Measurements from ENCODE around the gene IL1R1. TPM values are rescaled to one million over a fixed set of nuclear protein-coding genes. Genes with fewer than 3 reads are reported as not detected.
A peak's percentile ranks its signal among the peaks of the same experiment; 100 is the strongest.

Gene IL1R1
- total RNA-seq, 1 donor from 2014 or later = 1.0 TPM

DNA sequence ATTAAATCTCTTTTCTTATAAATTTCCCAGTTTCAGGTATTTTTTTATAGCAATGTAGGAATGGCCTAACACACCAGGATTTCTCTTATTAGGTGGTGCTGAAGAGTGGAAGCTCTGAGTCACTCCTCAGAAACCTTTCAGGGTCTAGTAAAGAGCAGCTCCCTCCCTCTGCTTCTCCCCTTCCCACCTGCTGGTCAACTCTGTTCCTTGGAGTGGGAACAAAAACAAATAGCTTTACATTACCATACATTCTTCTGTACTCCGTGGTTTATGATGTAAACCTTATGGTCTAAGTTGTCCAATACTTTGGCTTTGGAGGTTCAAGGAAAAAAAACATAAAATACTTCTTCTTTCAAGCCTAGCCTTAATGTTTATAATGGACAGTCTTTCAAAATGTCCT, 2.7 kb upstream of the IL1R1 start:
- Mint-ChIP-seq H3K4me3 (ENCODE audit: unreplicated experiment) (no peak overlapping the region), H3K9me3 (ENCODE audit: unreplicated experiment) (peaks cover 4% of the 10 kb centered on the region), H3K27me3 (ENCODE audit: unreplicated experiment) (peaks cover 19% of the 10 kb centered on the region), H3K36me3 (ENCODE audit: low read depth, unreplicated experiment) (peaks cover 10% of the 10 kb centered on the region), H3K27ac (ENCODE audit: unreplicated experiment) (no peak overlapping the region), H3K4me1 (ENCODE audit: unreplicated experiment) (peaks cover 7% of the 10 kb centered on the region)
- DNase-seq (ENCODE audit: low spot score) = no peak
- TF ChIP-seq, protein P1, sequence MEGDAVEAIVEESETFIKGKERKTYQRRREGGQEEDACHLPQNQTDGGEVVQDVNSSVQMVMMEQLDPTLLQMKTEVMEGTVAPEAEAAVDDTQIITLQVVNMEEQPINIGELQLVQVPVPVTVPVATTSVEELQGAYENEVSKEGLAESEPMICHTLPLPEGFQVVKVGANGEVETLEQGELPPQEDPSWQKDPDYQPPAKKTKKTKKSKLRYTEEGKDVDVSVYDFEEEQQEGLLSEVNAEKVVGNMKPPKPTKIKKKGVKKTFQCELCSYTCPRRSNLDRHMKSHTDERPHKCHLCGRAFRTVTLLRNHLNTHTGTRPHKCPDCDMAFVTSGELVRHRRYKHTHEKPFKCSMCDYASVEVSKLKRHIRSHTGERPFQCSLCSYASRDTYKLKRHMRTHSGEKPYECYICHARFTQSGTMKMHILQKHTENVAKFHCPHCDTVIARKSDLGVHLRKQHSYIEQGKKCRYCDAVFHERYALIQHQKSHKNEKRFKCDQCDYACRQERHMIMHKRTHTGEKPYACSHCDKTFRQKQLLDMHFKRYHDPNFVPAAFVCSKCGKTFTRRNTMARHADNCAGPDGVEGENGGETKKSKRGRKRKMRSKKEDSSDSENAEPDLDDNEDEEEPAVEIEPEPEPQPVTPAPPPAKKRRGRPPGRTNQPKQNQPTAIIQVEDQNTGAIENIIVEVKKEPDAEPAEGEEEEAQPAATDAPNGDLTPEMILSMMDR (IDR thresholded peaks at IDR 0.05; ENCODE audit: unreplicated experiment) = no peak

DNA sequence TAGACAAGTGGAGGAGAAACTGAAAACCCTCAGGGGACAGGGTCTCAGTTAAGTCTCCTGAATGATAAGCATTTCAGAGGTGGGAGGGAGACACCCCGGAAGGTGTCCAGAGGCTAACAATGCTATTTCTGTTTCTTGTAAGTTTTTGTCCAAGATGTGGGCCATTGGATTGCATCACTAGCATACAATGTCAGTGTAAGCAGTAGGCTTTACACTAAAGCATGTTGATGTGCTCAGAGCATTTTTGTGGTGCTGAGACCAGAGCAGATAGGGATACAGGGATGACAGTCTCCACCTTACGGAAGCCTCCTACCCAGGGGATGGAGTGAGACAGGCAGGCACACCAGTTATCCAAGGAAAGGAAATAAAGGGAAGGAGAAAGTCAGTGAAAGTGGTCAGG, 2.2 kb upstream of the IL1R1 start:
- Mint-ChIP-seq H3K4me1 (ENCODE audit: unreplicated experiment) (peaks cover 7% of the 10 kb centered on the region), H3K27ac (ENCODE audit: unreplicated experiment) (no peak overlapping the region), H3K4me3 (ENCODE audit: unreplicated experiment) (no peak overlapping the region), H3K27me3 (ENCODE audit: unreplicated experiment) (peaks cover 19% of the 10 kb centered on the region), H3K36me3 (ENCODE audit: low read depth, unreplicated experiment) (peaks cover 13% of the 10 kb centered on the region), H3K9me3 (ENCODE audit: unreplicated experiment) (peaks cover 7% of the 10 kb centered on the region)
- DNase-seq (ENCODE audit: low spot score) = no peak
- TF ChIP-seq, protein P1 (IDR thresholded peaks at IDR 0.05; ENCODE audit: unreplicated experiment) = no peak

DNA sequence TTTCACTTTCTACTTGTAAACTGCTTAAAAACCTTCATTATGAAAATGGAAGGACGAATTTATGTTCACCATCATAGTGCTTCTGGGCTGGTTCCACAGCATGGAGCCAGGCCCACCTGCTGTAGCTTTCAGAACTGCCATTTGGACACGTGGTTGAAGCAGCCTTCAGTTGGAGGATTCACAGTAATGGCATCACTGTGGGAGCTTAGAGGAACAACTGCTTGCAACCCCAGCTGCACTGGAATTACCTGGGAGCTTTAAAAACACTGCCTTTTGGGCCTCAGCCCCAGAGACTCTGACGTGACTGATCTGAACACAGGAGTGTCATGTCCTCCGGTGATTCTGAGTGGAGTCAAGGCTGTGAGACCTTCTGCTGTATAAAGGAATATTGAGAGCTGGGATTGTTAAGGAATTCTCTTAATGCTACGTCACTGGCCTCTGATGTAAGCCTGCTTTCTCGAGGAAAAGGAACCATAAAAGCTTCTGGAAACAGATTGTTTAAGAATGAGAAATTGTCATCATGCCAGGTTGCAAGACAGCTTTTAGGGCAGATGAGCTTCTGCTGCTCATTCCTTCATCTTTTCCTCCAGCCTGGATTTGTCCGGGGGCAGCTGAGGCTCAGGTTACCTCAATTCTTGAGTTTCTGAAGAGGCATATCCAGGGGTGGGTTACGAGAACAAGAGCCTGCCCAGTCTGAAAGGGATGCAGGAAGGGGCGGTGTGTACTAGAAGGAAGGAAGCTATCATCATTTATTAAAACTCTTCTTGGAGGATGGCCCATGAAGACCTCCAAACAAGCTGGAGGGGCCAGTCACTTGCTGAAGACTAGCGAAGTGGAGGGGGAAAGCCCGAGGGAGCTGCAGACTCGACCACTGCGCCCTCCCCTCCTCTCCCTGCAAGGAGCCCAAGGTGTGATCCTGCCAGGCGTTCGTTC, 1.3 kb upstream of the IL1R1 start:
- Mint-ChIP-seq H3K9me3 (ENCODE audit: unreplicated experiment) (peaks cover 11% of the 10 kb centered on the region), H3K27me3 (ENCODE audit: unreplicated experiment) (peaks cover 19% of the 10 kb centered on the region), H3K27ac (ENCODE audit: unreplicated experiment) (no peak overlapping the region), H3K36me3 (ENCODE audit: low read depth, unreplicated experiment) (peaks cover 14% of the 10 kb centered on the region), H3K4me1 (ENCODE audit: unreplicated experiment) (peaks cover 7% of the 10 kb centered on the region), H3K4me3 (ENCODE audit: unreplicated experiment) (peak overlapping the region; percentile 80)
- no peak for DNase-seq (ENCODE audit: low spot score)
- TF ChIP-seq, protein P1 (IDR thresholded peaks at IDR 0.05; ENCODE audit: unreplicated experiment) = no peak

DNA sequence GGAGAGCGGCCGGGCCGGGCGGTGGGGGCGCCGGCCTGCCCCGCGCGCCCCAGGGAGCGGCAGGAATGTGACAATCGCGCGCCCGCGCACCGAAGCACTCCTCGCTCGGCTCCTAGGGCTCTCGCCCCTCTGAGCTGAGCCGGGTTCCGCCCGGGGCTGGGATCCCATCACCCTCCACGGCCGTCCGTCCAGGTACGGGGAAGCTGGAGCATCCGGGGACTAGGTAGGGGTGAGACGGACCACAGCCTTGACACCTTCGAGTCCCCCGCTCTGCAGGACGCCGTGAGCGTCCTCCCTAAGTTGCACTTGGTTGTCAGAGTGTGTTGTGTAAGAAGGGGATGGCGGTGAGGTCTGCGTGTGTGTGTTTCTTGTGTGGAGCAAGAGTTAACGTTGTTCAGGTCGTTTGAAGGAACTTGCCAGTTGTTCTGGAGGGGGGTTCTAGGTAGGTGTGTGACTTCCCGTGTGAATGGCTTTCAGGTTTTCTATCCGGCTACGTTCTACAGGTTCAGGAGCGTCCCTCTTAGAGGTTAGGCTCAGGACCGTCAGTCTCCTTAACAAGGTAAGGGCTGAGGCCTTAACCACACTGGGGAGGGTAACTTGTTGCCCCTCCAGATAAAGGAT, 393 bp downstream of the IL1R1 start:
- TF ChIP-seq, protein P1 (IDR thresholded peaks at IDR 0.05; ENCODE audit: unreplicated experiment) = no peak
- DNase-seq (ENCODE audit: low spot score) = no peak
- peaks cover 18% of the 10 kb centered on the region for H3K36me3 Mint-ChIP-seq (ENCODE audit: low read depth, unreplicated experiment)
- H3K4me3 Mint-ChIP-seq (ENCODE audit: unreplicated experiment) = peak overlapping the region; percentile 85
- H3K9me3 Mint-ChIP-seq (ENCODE audit: unreplicated experiment) = peaks cover 11% of the 10 kb centered on the region
- H3K4me1 Mint-ChIP-seq (ENCODE audit: unreplicated experiment) = peaks cover 7% of the 10 kb centered on the region
- no peak overlapping the region for H3K27ac Mint-ChIP-seq (ENCODE audit: unreplicated experiment)
- H3K27me3 Mint-ChIP-seq (ENCODE audit: unreplicated experiment) = peaks cover 22% of the 10 kb centered on the region
